GM10266 (cell line): ENCODE measurements around the gene PPIG.
"Not testable (repeated sequence)": the region's sequence is repeated elsewhere in the genome, so short reads cannot be mapped to it uniquely, and the experiment has no call there.

Source experiments
- DNase-seq: peaks from one replicate; pipeline ENCODE4 v3.0.0; 2012; ENCODE audit errors: extremely low spot score
- TF ChIP-seq, protein P1 (sequence below): IDR thresholded peaks from 2 replicates; pipeline ENCODE4 v1.5.1; 2012; ENCODE audit warnings: mild to moderate bottlenecking, low read depth; ENCODE audit not compliant: control insufficient read depth, insufficient read depth; ENCODE audit errors: missing control alignments

Gene PPIG

GRCh38 chr2:169609264-169609663 is 25.1 kb downstream of the PPIG start:
- TF ChIP-seq, protein P1, sequence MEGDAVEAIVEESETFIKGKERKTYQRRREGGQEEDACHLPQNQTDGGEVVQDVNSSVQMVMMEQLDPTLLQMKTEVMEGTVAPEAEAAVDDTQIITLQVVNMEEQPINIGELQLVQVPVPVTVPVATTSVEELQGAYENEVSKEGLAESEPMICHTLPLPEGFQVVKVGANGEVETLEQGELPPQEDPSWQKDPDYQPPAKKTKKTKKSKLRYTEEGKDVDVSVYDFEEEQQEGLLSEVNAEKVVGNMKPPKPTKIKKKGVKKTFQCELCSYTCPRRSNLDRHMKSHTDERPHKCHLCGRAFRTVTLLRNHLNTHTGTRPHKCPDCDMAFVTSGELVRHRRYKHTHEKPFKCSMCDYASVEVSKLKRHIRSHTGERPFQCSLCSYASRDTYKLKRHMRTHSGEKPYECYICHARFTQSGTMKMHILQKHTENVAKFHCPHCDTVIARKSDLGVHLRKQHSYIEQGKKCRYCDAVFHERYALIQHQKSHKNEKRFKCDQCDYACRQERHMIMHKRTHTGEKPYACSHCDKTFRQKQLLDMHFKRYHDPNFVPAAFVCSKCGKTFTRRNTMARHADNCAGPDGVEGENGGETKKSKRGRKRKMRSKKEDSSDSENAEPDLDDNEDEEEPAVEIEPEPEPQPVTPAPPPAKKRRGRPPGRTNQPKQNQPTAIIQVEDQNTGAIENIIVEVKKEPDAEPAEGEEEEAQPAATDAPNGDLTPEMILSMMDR, result no peak

DNA sequence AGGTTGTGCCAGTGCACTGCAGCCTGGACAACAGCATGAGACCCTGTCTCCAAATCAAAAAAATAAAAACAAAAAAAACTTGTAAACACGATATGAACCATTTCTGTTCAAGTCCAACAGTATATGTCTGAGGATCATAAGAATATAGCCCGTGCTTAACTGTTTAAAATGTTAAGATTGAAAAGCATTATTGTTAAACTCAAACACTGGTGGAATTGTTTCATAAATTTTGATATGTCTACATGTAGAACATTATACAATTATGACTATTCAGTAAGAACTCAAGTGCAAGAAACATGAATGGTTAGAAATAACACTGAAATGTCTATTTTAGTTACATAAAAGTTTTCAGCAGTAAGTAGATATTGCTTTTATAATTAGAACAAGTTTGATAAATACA is 29.7 kb downstream of the PPIG start:
- no peak for DNase-seq
- TF ChIP-seq, protein P1, result no peak

More at GRCh38 chr2:169609264-169609663, 25.1 kb downstream of the PPIG start:
- no peak for DNase-seq

DNA sequence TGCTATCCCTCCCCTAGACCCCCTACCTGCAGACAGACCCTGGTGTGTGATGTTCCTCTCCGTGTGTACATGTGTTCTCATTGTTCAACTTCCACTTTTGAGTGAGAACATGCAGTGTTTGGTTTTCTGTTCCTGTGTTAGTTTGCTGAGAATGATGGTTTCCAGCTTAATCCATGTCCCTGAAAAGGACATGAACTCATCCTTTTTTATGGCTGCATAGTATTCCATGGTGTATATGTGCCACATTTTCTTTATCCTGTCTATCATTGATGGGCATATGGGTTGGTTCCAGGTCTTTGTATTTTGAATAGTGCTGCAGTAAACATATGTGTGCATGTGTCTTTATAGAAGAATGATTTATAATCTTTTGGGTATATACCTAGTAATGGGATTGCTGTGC is 31.8 kb downstream of the PPIG start:
- not testable (repeated sequence) for DNase-seq

DNA sequence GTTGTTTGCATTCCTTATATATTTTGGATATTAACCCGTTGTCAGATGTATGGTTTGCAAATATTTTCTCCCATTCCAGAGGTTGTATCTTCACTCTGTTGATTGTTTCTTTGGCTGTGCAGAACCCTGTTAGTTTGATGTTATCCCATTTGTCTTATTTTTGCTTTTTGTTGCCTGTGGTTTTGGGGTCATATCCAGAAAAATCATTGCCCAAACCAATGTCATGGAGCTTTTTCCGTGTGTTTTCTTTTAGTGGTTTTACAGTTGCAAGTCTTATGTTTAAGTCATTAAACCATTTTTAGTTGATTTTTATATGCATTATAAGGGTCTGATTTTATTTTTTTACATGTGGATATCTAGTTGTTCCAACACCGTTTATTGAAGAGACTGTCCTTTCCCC is 35.8 kb downstream of the PPIG start:
- TF ChIP-seq, protein P1, result no peak
- no peak for DNase-seq

DNA sequence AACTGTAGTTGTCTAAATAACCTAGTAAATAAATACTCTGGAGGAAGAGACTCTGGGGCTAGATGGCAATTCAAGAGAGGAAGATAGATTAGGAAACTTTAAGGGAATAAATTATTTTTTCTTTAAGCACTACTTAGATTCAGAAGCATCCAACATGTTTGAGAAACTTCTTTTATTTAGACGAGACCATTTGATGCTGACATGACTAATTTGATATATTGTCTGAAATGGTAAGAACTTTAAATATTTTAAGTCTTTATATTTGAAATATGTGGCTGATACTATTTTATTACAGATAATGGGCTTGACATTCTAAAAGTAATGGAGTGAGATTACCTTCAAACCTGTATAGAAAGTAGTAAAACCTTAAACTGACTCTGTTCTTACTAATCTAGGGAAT is 36.4 kb downstream of the PPIG start:
- TF ChIP-seq, protein P1, result no peak
- DNase-seq, result no peak

- DNase-seq, result no peak
- TF ChIP-seq, protein P1, result no peak
Measured at GRCh38 chr2:169623235-169623634, 39.1 kb downstream of the PPIG start.

DNA sequence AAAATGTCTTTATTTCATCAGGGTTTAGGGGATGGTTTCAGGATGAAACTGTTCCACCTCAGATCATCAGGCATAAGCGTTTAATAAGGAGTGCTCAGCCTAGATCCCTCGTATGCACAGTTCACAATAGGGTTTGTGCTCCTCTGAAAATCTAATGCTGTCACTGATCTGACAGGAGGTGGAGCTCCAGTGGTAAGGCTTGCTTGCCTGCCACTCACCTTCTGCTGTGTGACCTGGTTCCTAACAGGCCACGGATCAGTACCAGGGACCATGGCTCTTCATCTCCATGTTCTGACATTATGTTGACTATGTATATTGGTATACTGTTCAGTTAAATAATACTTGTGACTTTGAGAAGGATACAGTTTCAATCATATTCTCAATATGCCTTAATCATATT is 41.6 kb downstream of the PPIG start:
- TF ChIP-seq, protein P1, result no peak
- no peak for DNase-seq

DNA sequence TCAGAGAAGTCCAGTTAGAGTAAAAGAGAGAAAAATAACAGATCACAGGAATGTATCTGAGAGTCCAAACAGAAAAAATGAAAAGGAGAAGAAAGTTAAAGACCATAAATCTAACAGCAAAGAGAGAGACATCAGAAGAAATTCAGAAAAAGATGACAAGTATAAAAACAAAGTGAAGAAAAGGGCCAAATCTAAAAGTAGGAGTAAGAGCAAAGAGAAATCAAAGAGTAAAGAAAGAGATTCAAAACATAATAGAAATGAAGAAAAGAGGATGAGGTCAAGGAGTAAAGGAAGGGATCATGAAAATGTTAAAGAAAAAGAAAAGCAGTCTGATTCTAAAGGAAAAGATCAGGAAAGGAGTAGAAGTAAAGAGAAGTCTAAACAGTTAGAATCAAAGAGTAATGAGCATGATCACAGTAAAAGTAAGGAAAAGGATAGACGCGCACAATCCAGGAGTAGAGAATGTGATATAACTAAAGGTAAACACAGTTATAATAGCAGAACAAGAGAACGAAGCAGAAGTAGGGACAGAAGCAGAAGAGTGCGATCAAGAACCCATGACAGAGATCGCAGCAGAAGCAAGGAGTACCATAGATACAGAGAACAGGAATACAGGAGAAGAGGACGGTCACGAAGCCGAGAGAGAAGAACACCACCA is 52.4 kb downstream of the PPIG start:
- TF ChIP-seq, protein P1, result no peak
- DNase-seq, result no peak
